GM12878 (cell line): ENCODE measurements around the gene USP25. TPM values are rescaled to one million over a fixed set of nuclear protein-coding genes. Genes with fewer than 3 reads are reported as not detected.

Source experiments
- ATAC-seq: fragments of 200-7000 bp; cut with Tn5 transposase; 3 replicates; pipeline ENCODE4 v1.9.1; 2020; ENCODE audit warnings: mild to moderate bottlenecking, moderate library complexity
- BruUV-seq: library from RNA; stranded (reverse); fragments of 400-500 nt; replicated peaks from 2 replicates; lab custom pipeline; 2021; lab: Mats Ljungman, UMichigan
- CTCF ChIA-PET: fragments of 300-600 bp; sonication (Branson Sonifier 250); formaldehyde crosslinking; extraction: SDS; loops from one replicate; lab custom pipeline; 2021; ENCODE audit warnings: inconsistent platforms; lab: Yijun Ruan, JAX
- POLR2A ChIA-PET: fragments of 350-600 bp; formaldehyde crosslinking; extraction: SDS; loops from one replicate; lab custom pipeline; 2021; ENCODE audit warnings: inconsistent platforms; lab: Charles Lee
- RAD21 ChIA-PET: fragments of 300-600 bp; sonication (Branson Sonifier 250); formaldehyde crosslinking; loops from one replicate; lab custom pipeline; 2023; ENCODE audit warnings: antibody characterized with exemption; ENCODE audit not compliant: unreplicated experiment; lab: Charles Lee
- SMC1A ChIA-PET: fragments of 300-600 bp; sonication (Branson Sonifier 250); formaldehyde crosslinking; loops from one replicate; lab custom pipeline; 2023; ENCODE audit not compliant: unreplicated experiment, uncharacterized antibody; lab: Charles Lee
- DNase-seq: peaks from one replicate; pipeline ENCODE4 v3.0.0-alpha.2; 2011; ENCODE audit warnings: low read depth, low spot score
- FAIRE-seq: peaks from 3 replicates; lab custom pipeline; 2011; peaks lifted over from hg19 to GRCh38; lab: Jason Lieb, UNC
- H2AFZ ChIP-seq: 2 replicates; pipeline ENCODE4 v1.6.0; 2011; ENCODE audit warnings: low read depth, low read length, control low read depth; ENCODE audit not compliant: control insufficient read depth
- H3K27ac ChIP-seq: 2 replicates; pipeline ENCODE4 v1.5.1; 2011; ENCODE audit warnings: control low read depth; ENCODE audit not compliant: control insufficient read depth, insufficient read depth
- H3K27me3 ChIP-seq, 2 experiments: replicated peaks in 1 of 2; 2 replicates each; pipeline versions ENCODE4 v1.6.0 to v1.6.1; 2011; ENCODE audit warnings: low read length in 1 of 2; ENCODE audit not compliant: control insufficient read depth in 2 of 2, insufficient read depth in 2 of 2
- H3K36me3 ChIP-seq, 2 experiments: 2 replicates each; pipeline ENCODE4 v1.5.1; 2011; ENCODE audit warnings: low read length in 1 of 2; ENCODE audit not compliant: control insufficient read depth in 2 of 2, insufficient read depth in 2 of 2
- H3K4me1 ChIP-seq: 2 replicates; pipeline ENCODE4 v1.6.1; 2011; ENCODE audit warnings: mild to moderate bottlenecking, low read length, moderate library complexity, mixed read lengths; ENCODE audit not compliant: control insufficient read depth, insufficient read depth
- H3K4me2 ChIP-seq: 2 replicates; pipeline ENCODE4 v1.6.0; 2011; ENCODE audit warnings: control low read depth; ENCODE audit not compliant: control insufficient read depth, insufficient read depth
- H3K4me3 ChIP-seq: fragments of 200-600 bp; sonication (generic); 2 replicates; pipeline ENCODE4 v1.5.1; 2016
- H3K79me2 ChIP-seq: 2 replicates; pipeline ENCODE4 v1.6.0; 2011; ENCODE audit warnings: low read length; ENCODE audit not compliant: control insufficient read depth, insufficient read depth
- H3K9ac ChIP-seq: 2 replicates; pipeline ENCODE4 v1.8.0; 2011; ENCODE audit warnings: low read length, control low read depth, mixed read lengths; ENCODE audit not compliant: control insufficient read depth, insufficient read depth
- H3K9me3 ChIP-seq: replicated peaks from 3 replicates; pipeline ENCODE4 v1.5.1; 2011; ENCODE audit warnings: mild to moderate bottlenecking, low read length; ENCODE audit not compliant: control insufficient read depth, insufficient read depth
- H4K20me1 ChIP-seq: 2 replicates; pipeline ENCODE4 v1.6.0; 2011; ENCODE audit not compliant: control insufficient read depth, insufficient read depth
- BHLHE40 ChIP-seq, 2 experiments: fragments of 450-650 bp in 1 of 2; IDR thresholded peaks; 2 replicates each; pipeline ENCODE4 v1.6.1; 2011 to 2017; ENCODE audit warnings: low read depth in 2 of 2, borderline replicate concordance in 1 of 2, improper control_type of control experiment in 1 of 2, low read length in 1 of 2, mild to moderate bottlenecking in 1 of 2
- DPF2 ChIP-seq: fragments of 450-650 bp; IDR thresholded peaks from 2 replicates; pipeline ENCODE4 v1.6.1; 2017; ENCODE audit warnings: mild to moderate bottlenecking
- HSF1 ChIP-seq: fragments of 150-350 bp; IDR thresholded peaks from 2 replicates; pipeline ENCODE4 v1.6.1; 2014; ENCODE audit warnings: mild to moderate bottlenecking, low read depth, low read length
- MYB ChIP-seq: fragments of 150-350 bp; IDR thresholded peaks from 2 replicates; pipeline ENCODE4 v1.6.1; 2014; ENCODE audit warnings: mild to moderate bottlenecking, low read depth, low read length, borderline replicate concordance
- STAT1 ChIP-seq: fragments of 450-650 bp; conservative IDR thresholded peaks from 2 replicates; pipeline ENCODE4 v1.6.1; 2014; ENCODE audit warnings: antibody characterized with exemption, mild to moderate bottlenecking
- ZZZ3 ChIP-seq: IDR thresholded peaks from 2 replicates; pipeline ENCODE4 v1.6.1; 2011; ENCODE audit warnings: low read depth; ENCODE audit not compliant: control insufficient read depth, insufficient read length
- WGBS: methylation state at CpG from one replicate; pipeline ENCODE4 v1.1.6; 2016; ENCODE audit warnings: low lambda C conversion rate; ENCODE audit not compliant: insufficient replicate concordance, insufficient coverage; ENCODE audit errors: missing lambda C conversion rate; 5-methylcytosine and 5-hydroxymethylcytosine counted together
- in situ Hi-C: fragments of 300-500 bp; cut with MboI; formaldehyde crosslinking; loops from 9 replicates; pipeline ENCODE4 v1.14.3; 2018; ENCODE audit warnings: mixed read lengths
- intact Hi-C: fragments of 100-400 bp; cut with micrococcal nuclease; formaldehyde crosslinking; loops from one replicate; pipeline ENCODE4 v1.14.2; 2022; ENCODE audit not compliant: unreplicated experiment
- polyA plus RNA-seq, 11 experiments: library from polyadenylated mRNA; depleted of rRNA in 4 of 11; unstranded in 6 of 11; stranded (reverse) in 5 of 11; fragments of >200 nt; fragmentation: Nextera tagmentation in 4 of 11; fragmentation: Illumina TruSeq in 1 of 11; extraction: Ambion mirVana in 4 of 11; extraction: Trizol in 1 of 11; gene quantifications; 1 replicate in 1 of 11; 2 replicates in 10 of 11; pipeline versions ENCODE4 v1.2.1 to v1.2.3, GENCODE V29; 2011 to 2016; ENCODE audit warnings: inconsistent platforms in 2 of 11, missing spikeins in 2 of 11, low read depth in 1 of 11
- total RNA-seq, 4 experiments: library from RNA; depleted of rRNA in 3 of 4; stranded (reverse); fragments of >200 nt in 3 of 4; fragmentation: Illumina TruSeq in 1 of 4; extraction: Trizol in 1 of 4; gene quantifications; 2 replicates each; pipeline versions ENCODE4 v1.2.1 to v1.2.3, GENCODE V29; 2013 to 2021

Gene USP25
- total and polyA plus RNA-seq, 10 of the 15 experiments (the other 5 are each of a cell fraction or from before 2014, with no cell fraction given), result 1.5 to 31.3 (median 23.4) TPM

GRCh38 chr21:15801352-15801863, 71.6 kb downstream of the USP25 start:
- DNase-seq (no peak), FAIRE-seq (no peak), ATAC-seq (no peak)
- no peaks in the 10 kb centered on the region for H3K36me3 ChIP-seq
- no TSS peak for BruUV-seq
- ChIA-PET SMC1A (interaction anchor here (1.1 kb wide), 1 partner anchor 76 kb away, joined by 3 read pairs; no protein-coding TSS in a partner anchor), CTCF (interaction anchor here (1.3 kb wide), 1 partner anchor 25 kb away, joined by 6 read pairs; no protein-coding TSS in a partner anchor), POLR2A (no interaction called here), RAD21 (no interaction called here)
- no peak overlapping the region for H3K9ac ChIP-seq
- no peaks in the 10 kb centered on the region for H3K79me2 ChIP-seq
- TF ChIP-seq HSF1, result no peak
- TF ChIP-seq BHLHE40 (IDR thresholded peaks at IDR 0.05; ENCODE audit: borderline replicate concordance in 1 of 2, low read depth in 2 of 2, low read length in 1 of 2), result no peak
- no peak for TF ChIP-seq DPF2
- TF ChIP-seq STAT1, result no peak
- TF ChIP-seq ZZZ3, result no peak
- no peak for TF ChIP-seq MYB
- no peaks in the 10 kb centered on the region for H4K20me1 ChIP-seq
- no peak overlapping the region for H3K27ac ChIP-seq
- 92% methylated on average over 3 of the region's 3 CpGs for WGBS
- H3K9me3 ChIP-seq, result no peaks in the 10 kb centered on the region
- in situ Hi-C loops, result no loop called here
- no peak overlapping the region for H3K4me3 ChIP-seq
- intact Hi-C loops, result no loop called here
- H3K4me2 ChIP-seq, result no peak overlapping the region
- no peak overlapping the region for H2AFZ ChIP-seq
- H3K27me3 ChIP-seq, result no peaks in the 10 kb centered on the region
- no peaks in the 10 kb centered on the region for H3K4me1 ChIP-seq
